AG08396 (cell line): ENCODE measurements around the gene FRYL.

Experiments used
- DNase-seq: peaks from one replicate; pipeline ENCODE4 v3.0.0; 2012; ENCODE audit warnings: low spot score, mixed read lengths

Gene FRYL

GRCh38 chr4:48604041-48604440 is 176.0 kb downstream of the FRYL start:
- DNase-seq: no peak

DNA sequence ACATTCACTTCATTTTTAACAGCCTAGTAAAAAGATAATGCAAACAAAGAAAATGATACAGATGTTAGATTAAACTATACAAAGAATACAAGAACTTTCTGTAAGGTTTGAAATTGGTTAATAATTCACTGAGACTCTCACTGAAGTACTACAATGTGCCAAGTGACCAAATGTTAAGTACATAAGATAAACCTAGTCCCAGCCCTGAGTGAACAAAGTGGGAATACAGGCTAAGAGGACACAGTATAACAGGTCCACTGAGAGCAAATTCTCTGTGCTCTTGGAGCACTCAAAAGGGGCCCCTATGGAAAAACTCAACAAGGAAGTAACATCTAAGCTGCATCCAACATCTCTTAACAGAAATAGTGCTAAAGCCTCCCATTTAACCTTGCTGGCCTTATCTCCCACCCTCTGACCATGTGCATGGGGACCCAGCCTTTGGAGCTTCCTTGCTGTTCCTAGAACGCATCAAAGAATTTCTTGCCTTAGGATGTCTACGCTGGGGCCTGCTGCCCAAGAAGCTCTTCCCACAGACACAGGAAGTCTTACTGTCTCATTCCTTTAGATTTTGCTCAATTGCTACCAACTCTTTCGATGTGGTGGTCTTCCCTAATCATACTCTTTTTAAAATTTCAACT is 176.6 kb downstream of the FRYL start:
- no peak for DNase-seq

- no peak for DNase-seq
These were observed 177.3 kb downstream of the FRYL start for GRCh38 chr4:48602763-48603162.

DNA sequence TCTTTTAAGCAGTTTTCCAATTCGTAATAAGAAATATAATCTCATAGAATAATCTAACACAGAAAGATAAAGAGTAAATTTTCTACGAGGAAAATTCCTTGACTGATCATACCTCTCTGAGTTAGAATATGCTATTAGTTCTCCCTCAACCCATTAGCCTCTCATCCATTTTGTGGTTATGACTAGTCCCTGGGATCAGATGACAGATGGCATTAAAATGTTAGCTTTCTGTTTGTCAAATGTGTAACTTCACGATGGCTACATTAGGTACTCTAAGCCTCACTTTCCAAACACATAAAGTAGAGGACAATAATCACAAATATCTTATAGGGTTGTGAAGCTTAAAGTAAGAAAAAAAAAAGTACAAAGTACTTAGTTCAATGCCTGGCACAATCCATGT is 177.9 kb downstream of the FRYL start:
- peak; percentile 37 for DNase-seq

DNA sequence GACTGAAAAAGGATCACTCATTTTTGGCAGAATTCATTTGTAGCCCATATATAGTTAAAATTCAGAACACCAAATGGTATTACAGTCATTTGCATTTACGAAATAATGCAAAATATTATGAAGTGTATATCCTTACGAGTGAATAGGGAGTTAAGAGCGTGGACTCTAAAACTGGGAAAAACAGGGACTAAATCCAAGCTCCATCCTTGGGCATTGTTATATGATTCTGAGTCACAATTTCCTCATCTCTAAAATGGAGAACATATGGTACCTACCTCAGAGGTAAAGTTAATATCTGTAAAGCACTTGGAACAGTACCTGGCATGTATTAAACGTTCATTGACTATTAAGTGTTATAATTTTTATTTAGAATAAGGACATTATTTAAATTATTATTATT is 183.7 kb downstream of the FRYL start:
- DNase-seq: no peak

- DNase-seq: no peak
These were observed 185.9 kb downstream of the FRYL start for GRCh38 chr4:48594180-48594579.

DNA sequence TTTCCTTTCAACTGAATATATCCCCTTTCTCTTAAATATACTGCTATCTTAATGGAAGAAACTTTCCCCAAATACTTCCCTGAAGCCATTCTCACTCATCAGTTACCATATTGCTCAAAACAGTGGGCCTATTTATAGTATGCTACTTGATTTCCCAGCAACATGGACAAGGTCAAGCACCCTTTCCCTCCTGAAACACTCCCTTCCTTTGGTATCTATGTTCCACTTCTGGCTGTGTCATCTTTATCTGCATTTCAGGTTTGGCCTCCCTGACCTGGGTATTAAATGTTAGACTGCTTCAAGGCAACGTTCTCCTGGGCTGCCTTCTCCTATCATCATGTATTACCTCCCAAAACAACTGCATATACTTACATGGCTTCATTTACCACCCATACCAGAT is 188.7 kb downstream of the FRYL start:
- no peak for DNase-seq

GRCh38 chr4:48590884-48591283 is 189.2 kb downstream of the FRYL start:
- DNase-seq: no peak

DNA sequence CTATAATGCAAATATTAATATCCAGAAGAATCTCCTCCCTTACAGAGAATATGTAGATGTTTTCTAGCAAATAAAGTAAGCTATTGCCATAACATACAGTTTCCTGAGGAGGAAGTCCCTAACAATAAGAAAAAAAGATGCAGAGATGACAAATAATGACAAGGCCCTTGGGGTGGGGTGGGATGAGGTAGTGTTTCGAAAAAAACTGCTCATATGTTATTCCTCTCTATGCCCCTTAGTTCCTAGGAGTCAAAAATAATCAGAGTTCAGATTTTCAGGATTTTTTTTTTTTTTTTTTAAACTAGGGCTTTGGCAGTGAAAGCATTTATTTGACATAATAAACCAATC is 191.0 kb downstream of the FRYL start:
- no peak for DNase-seq

DNA sequence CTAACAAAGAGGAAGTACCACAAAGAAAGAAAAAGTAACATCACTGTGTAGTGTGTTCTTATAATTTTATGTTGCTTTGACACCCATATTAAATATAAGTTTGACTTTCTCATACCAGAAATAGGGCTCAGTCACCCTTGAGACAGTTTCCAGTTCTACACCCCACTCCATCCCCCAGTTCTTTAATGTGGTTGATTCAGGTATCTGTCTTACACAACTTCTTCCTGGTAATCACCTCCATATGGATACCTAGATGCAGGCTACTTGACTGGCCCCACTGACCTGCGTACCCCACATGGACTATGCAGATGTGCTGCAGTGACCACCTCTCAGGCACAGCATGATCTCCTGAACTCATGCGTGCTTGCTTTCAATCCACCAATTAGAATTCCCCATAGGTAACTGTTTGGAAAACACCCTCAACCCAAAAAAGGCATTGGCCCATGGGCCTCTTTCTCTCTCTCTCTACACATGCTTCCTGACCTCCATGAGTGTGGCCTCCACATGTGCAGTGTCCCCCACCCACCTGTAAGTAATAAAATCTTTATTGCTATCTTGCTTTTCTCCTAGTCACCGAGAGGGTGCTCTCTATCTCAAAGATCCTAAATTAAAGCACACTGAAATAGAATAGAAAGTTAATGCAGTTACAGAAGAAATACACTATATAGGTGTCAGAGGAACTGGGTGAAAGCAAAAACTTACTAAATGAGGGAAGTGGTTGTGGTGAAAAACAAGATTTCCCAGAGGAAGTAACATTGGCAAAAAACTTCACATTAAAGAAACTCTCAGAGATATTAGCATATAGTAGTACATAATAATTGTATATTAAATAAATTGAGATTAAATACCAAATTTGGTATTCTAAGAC is 191.6 kb downstream of the FRYL start:
- no peak for DNase-seq

DNA sequence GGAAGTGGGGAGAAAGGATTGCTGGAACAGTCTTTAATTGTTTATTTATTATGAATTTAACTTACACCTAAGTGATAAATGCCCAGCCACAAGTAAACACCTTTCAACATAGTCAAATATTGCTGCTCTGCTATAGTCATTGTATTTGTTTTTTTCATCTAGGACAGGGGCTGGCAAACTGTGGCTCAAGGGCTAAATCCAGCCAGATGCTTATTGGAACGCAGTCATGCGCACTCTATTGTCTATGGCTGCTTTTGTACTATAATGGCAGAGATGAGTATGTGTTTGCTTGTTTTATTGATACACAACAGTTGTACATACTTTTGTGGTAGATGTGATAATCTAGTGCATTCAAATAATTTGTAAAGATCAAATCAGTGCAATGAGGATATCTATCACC is 194.7 kb downstream of the FRYL start:
- no peak for DNase-seq

- peak; percentile 45 for DNase-seq
These were observed 201.7 kb downstream of the FRYL start for GRCh38 chr4:48578132-48578968.

- peak; percentile 8 for DNase-seq
These were observed 204.1 kb downstream of the FRYL start for GRCh38 chr4:48575964-48576363.

DNA sequence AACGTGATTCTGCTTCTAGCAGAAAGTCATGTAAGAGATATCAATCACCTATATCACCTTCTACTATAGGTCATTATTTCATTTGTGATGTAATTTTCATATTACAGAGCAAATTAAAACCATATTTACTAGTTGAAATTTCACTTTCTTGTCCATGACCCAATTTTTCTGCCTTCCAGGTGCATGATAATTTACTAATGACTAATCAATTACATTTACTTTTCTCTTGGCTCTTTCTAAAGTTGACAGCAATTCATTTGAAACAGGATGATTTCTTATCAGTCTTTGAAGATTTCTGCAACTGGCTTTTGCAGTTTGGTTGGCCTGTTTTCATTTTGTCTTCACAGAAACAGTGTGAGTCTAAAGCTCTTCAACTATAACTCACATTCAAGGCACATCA is 208.6 kb downstream of the FRYL start:
- no peak for DNase-seq

DNA sequence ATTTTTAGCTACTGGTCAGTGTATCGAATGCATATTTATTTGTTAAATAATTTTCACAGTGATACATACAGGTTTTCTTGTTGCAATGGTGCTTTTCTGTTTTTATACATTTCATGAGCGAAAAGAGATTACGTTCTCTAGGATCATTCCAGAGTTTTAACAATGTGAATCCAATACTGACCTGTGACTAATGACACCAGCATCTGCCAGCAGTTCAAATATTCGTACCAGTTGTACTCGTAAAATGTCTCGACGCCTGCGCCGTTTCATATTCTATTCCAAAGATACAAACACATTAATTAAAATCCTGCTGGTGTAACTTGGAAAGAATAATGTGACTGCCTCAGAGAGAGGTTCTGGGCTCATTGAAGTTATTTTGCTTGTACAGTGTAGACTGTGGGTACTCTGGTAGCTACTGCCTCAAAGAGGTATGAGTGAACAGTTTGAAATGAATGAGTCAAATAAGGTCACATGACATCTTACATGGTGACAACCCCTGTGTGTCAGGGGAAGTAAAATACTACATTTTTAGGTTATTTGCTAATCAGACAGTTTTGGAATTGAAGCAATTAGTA is 209.3 kb downstream of the FRYL start:
- DNase-seq: peak; percentile 52

DNA sequence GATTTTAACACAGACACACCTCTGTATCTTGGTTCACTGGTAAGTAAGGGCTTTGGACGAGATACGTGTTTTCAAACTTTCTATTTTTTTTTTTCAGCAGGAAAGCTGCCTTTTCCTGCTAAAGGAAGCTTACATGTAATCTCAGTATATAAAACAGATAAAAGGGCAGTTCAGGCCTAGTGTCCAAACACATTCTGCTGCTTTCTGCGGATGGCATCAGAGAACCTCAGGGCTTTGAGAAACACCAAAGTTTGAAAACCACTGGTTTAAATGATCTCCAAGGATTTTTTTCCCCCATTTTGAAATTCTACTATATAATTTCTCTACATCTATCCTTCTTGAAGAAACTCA is 214.1 kb downstream of the FRYL start:
- no peak for DNase-seq

DNA sequence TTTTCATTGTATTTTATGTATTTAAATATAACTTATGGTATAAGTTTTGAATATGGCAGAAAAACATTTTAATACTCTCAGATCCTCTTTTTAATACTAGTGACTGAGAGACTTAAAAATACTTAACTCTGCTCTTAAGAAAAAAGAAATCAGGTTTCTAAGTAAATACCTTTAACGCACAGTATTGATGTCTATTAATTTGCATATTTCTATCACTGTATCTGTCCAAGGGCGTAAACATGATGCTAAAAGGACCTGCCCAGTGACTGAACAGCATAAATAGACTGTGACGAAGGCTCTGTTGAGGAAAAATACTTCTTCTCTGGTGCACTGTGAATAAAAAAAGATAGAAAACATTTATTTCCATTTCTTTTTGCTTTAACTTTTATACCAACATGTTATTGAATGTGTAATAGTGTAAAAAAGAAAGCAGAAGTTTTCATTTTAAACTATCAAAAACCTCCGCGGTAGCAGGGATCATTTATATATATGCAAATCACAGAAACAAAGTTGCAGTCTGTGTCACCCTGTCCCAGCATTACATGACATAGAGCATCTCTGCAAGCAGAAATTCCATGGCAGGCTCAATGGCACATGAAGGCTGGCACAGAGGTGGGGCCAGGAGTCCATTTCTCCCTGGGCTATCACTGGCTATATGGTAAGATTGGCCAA is 214.6 kb downstream of the FRYL start:
- DNase-seq: no peak

- no peak for DNase-seq
These were observed 215.9 kb downstream of the FRYL start for GRCh38 chr4:48564151-48564550.

- no peak for DNase-seq
These were observed 221.3 kb downstream of the FRYL start for GRCh38 chr4:48558819-48559218.

- DNase-seq: no peak
These were observed 222.1 kb downstream of the FRYL start for GRCh38 chr4:48558026-48558425.

DNA sequence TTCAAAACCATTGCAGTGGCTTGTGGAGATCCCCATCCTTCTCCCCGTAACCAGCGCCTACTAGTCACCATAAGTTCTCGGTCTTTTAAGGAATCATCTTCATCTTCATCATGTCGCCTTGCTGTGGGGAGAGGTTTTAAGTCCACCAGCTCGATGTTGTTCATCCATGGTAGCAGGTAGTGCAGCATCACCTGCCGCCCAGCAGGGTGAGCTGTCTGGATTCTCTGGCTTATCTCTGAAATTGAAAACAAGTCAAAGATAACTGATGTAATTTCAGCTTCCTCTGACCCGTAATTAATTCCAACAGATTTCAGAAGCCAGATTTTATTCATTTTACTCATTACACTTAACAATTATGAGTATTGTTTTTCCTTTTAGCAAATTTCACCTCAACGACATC is 222.6 kb downstream of the FRYL start:
- DNase-seq: no peak

GRCh38 chr4:48556268-48556667 is 223.8 kb downstream of the FRYL start:
- no peak for DNase-seq
